Ishikawa (cell line): Measurements from ENCODE around the gene TAF3.

Experiments
- CEBPB ChIP-seq: IDR thresholded peaks from 2 replicates; pipeline ENCODE4 v1.6.1; 2012
- CREB1 ChIP-seq: IDR thresholded peaks from 2 replicates; pipeline ENCODE4 v1.6.1; 2012; ENCODE audit warnings: low read depth
- EGR1 ChIP-seq: IDR thresholded peaks from 2 replicates; pipeline ENCODE4 v1.6.1; 2012
- EP300 ChIP-seq: IDR thresholded peaks from 2 replicates; pipeline ENCODE4 v1.6.1; 2012; ENCODE audit warnings: borderline replicate concordance
- FOXM1 ChIP-seq: IDR thresholded peaks from 2 replicates; pipeline ENCODE4 v1.6.1; 2012; ENCODE audit warnings: low read depth, borderline replicate concordance
- MAX ChIP-seq: IDR thresholded peaks from 2 replicates; pipeline ENCODE4 v1.6.1; 2012
- NFIC ChIP-seq: IDR thresholded peaks from 2 replicates; pipeline ENCODE4 v1.6.1; 2012
- RAD21 ChIP-seq: IDR thresholded peaks from 2 replicates; pipeline ENCODE4 v1.6.1; 2012; ENCODE audit warnings: low read depth
- REST ChIP-seq: IDR thresholded peaks from 2 replicates; pipeline ENCODE4 v1.6.1; 2012; ENCODE audit warnings: low read depth, mild to moderate bottlenecking
- TAF1 ChIP-seq: IDR thresholded peaks from 2 replicates; pipeline ENCODE4 v1.6.1; 2012; ENCODE audit warnings: low read depth, mild to moderate bottlenecking
- TCF12 ChIP-seq: IDR thresholded peaks from 2 replicates; pipeline ENCODE4 v1.6.1; 2012; ENCODE audit warnings: low read depth
- TEAD4 ChIP-seq: IDR thresholded peaks from 2 replicates; pipeline ENCODE4 v1.6.1; 2012
- USF1 ChIP-seq: IDR thresholded peaks from 2 replicates; pipeline ENCODE4 v1.6.1; 2012
- YY1 ChIP-seq: IDR thresholded peaks from 2 replicates; pipeline ENCODE4 v1.6.1; 2012; ENCODE audit warnings: low read depth
- ZBTB7A ChIP-seq: IDR thresholded peaks from 2 replicates; pipeline ENCODE4 v1.6.1; 2012; ENCODE audit warnings: low read depth

Gene TAF3

GRCh38 chr10:7917736-7918135 is 99.4 kb downstream of the TAF3 start:
- TF ChIP-seq REST (no peak), TCF12 (no peak), YY1 (no peak), EGR1 (no peak), USF1 (no peak), TAF1 (no peak), TEAD4 (no peak), CREB1 (no peak), EP300 (no peak), ZBTB7A (no peak), FOXM1 (no peak), MAX (no peak), RAD21 (no peak), NFIC (no peak), CEBPB (no peak)

- no peak for TF ChIP-seq MAX
- no peak for TF ChIP-seq TEAD4
- TF ChIP-seq EGR1 = no peak
- TF ChIP-seq NFIC = no peak
- no peak for TF ChIP-seq RAD21
- TF ChIP-seq USF1 = no peak
- no peak for TF ChIP-seq ZBTB7A
- no peak for TF ChIP-seq CREB1
- TF ChIP-seq EP300 = no peak
- no peak for TF ChIP-seq FOXM1
- no peak for TF ChIP-seq TCF12
- no peak for TF ChIP-seq REST
- TF ChIP-seq YY1 = no peak
Measured at GRCh38 chr10:7922707-7923106, 104.4 kb downstream of the TAF3 start.

- TF ChIP-seq EP300 (no peak), NFIC (no peak), MAX (no peak), RAD21 (no peak), USF1 (no peak), CEBPB (no peak), CREB1 (no peak), YY1 (no peak), TEAD4 (no peak), TAF1 (no peak), FOXM1 (no peak), REST (no peak), ZBTB7A (no peak), TCF12 (no peak), EGR1 (no peak)
Measured at GRCh38 chr10:7928536-7928935, 110.2 kb downstream of the TAF3 start.
